ENCODE results near the gene VTI1A. TPM values are rescaled to one million over a fixed set of nuclear protein-coding genes. Genes with fewer than 3 reads are reported as not detected.

Gene VTI1A
- total RNA-seq, 1 donor from 2014 or later: 32.6 TPM

DNA sequence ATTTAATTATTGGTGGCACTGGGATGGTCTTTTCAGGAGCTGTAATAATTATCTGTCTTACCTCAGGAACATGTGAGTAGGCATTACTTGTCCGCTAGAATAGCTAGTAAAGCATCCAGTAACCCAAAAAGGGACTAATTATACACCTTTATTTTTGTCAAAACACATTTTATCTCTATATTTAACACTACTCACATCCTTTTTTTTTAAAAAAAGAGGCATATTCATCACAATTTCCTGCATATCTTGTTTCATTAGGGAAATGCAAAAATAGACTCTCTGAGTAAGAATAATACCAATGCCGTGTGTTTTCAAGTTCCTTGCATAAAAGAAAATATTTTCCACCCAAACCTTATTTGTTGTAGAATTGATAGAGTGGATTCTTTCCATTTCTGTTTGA, 99.5 kb downstream of the VTI1A start:
- DNase-seq (ENCODE audit: extremely low spot score, unreplicated experiment): no peak
- no peaks in the 10 kb centered on the region for H3K27me3 Mint-ChIP-seq
- no peak overlapping the region for H3K4me3 Mint-ChIP-seq
- peaks cover 3% of the 10 kb centered on the region for H3K9me3 Mint-ChIP-seq
- H3K4me1 Mint-ChIP-seq (ENCODE audit: unreplicated experiment): no peaks in the 10 kb centered on the region
- H3K27ac Mint-ChIP-seq: no peak overlapping the region
- TF ChIP-seq, protein P1, sequence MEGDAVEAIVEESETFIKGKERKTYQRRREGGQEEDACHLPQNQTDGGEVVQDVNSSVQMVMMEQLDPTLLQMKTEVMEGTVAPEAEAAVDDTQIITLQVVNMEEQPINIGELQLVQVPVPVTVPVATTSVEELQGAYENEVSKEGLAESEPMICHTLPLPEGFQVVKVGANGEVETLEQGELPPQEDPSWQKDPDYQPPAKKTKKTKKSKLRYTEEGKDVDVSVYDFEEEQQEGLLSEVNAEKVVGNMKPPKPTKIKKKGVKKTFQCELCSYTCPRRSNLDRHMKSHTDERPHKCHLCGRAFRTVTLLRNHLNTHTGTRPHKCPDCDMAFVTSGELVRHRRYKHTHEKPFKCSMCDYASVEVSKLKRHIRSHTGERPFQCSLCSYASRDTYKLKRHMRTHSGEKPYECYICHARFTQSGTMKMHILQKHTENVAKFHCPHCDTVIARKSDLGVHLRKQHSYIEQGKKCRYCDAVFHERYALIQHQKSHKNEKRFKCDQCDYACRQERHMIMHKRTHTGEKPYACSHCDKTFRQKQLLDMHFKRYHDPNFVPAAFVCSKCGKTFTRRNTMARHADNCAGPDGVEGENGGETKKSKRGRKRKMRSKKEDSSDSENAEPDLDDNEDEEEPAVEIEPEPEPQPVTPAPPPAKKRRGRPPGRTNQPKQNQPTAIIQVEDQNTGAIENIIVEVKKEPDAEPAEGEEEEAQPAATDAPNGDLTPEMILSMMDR (conservative IDR thresholded peaks at IDR 0.05): no peak
- peaks cover 7% of the 10 kb centered on the region for H3K36me3 Mint-ChIP-seq

DNA sequence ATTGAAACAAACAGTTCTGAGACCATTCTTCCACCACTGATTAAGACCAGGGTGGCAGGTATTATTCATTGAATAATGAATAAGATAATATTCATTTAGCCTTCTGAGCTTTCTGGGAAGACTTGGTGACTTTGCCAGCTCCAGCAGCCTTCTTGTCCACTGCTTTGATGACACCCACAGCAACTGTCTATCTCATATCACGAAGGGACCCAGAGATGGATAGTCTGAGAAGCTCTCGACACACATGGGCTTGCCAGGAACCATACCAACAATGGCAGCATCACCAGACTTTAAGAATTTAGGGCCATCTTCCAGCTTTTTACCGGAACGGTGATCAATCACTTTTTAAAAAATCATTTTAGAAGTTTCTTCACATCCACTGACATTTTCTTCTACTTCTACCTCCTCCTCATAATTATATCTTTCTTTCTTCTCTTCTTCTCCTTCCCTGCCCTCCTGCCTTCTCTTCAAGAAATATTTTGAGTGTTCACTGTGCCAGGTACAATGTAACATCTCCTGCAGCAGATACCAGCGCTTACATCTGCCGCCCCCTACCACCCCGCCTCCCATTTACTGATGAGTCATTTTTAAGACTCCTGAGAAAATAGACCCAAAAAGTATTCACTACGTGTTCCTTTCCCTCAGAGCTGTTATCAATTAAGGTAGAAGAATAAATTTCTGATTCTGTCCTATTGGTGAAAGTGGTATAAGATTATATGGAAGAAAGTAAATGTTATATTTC, 101.7 kb downstream of the VTI1A start:
- Mint-ChIP-seq H3K27me3 (no peaks in the 10 kb centered on the region), H3K4me3 (no peak overlapping the region), H3K36me3 (peaks cover 4% of the 10 kb centered on the region), H3K4me1 (ENCODE audit: unreplicated experiment) (no peaks in the 10 kb centered on the region), H3K9me3 (no peaks in the 10 kb centered on the region), H3K27ac (no peak overlapping the region)
- TF ChIP-seq, protein P1 (conservative IDR thresholded peaks at IDR 0.05): no peak
- DNase-seq (ENCODE audit: extremely low spot score, unreplicated experiment): no peak

- Mint-ChIP-seq H3K36me3 (peaks cover 4% of the 10 kb centered on the region), H3K27ac (no peak overlapping the region)
- TF ChIP-seq, protein P1 (conservative IDR thresholded peaks at IDR 0.05): no peak
Observed at GRCh38 chr10:112552593-112553110, 105.6 kb downstream of the VTI1A start.

GRCh38 chr10:112553315-112553714, 106.3 kb downstream of the VTI1A start:
- peaks cover 4% of the 10 kb centered on the region for H3K36me3 Mint-ChIP-seq
- no peak overlapping the region for H3K4me3 Mint-ChIP-seq
- no peaks in the 10 kb centered on the region for H3K9me3 Mint-ChIP-seq
- DNase-seq (ENCODE audit: extremely low spot score, unreplicated experiment): no peak
- H3K27me3 Mint-ChIP-seq: no peaks in the 10 kb centered on the region
- TF ChIP-seq, protein P1 (conservative IDR thresholded peaks at IDR 0.05): no peak
- no peaks in the 10 kb centered on the region for H3K4me1 Mint-ChIP-seq (ENCODE audit: unreplicated experiment)
- H3K27ac Mint-ChIP-seq: no peak overlapping the region

More at GRCh38 chr10:112552593-112553110, 105.6 kb downstream of the VTI1A start:
- Mint-ChIP-seq H3K4me1 (ENCODE audit: unreplicated experiment) (no peaks in the 10 kb centered on the region), H3K9me3 (no peaks in the 10 kb centered on the region), H3K4me3 (no peak overlapping the region), H3K27me3 (no peaks in the 10 kb centered on the region)
- no peak for DNase-seq (ENCODE audit: extremely low spot score, unreplicated experiment)

DNA sequence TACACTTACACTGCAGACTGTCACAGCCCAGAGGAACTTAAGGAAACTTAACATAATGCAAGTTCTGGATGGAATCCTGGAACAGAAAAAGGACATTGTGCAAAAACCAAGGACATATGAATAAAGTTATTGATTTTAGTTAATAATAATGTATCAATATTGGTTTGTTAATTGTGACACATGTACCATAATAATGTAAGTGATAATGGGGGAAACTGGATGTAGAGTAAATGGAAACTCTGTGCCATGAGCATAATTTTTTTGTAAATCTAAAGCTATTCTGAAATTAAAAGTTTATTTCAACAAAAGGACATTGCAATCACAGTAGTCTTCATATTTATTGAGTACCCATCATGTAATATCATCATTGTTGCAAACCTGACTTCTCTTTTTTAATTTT, 107.2 kb downstream of the VTI1A start:
- Mint-ChIP-seq H3K9me3 (no peaks in the 10 kb centered on the region), H3K36me3 (no peaks in the 10 kb centered on the region), H3K4me1 (ENCODE audit: unreplicated experiment) (no peaks in the 10 kb centered on the region), H3K27me3 (no peaks in the 10 kb centered on the region), H3K4me3 (no peak overlapping the region), H3K27ac (no peak overlapping the region)
- no peak for DNase-seq (ENCODE audit: extremely low spot score, unreplicated experiment)
- TF ChIP-seq, protein P1 (conservative IDR thresholded peaks at IDR 0.05): no peak
